IMR-90 (cell line): ENCODE data around the gene KDM5B. TPM values are rescaled to one million over a fixed set of nuclear protein-coding genes. Genes with fewer than 3 reads are reported as not detected.

Experiments
- ATAC-seq: fragments of 200-7000 bp; cut with Tn5 transposase; 2 replicates; pipeline ENCODE4 v1.9.1; 2020; ENCODE audit warnings: low read depth, mild to moderate bottlenecking, moderate library complexity
- BruUV-seq: library from RNA; stranded (reverse); fragments of 400-500 nt; replicated peaks from 2 replicates; lab custom pipeline; 2021; lab: Mats Ljungman, UMichigan
- CTCF ChIA-PET: fragments of 300-600 bp; formaldehyde crosslinking; extraction: SDS; loops from one replicate; lab custom pipeline; 2021; ENCODE audit warnings: antibody characterized with exemption; lab: Yijun Ruan, JAX
- POLR2A ChIA-PET: fragments of 300-600 bp; sonication (Branson Sonifier 250); formaldehyde crosslinking; loops from one replicate; lab custom pipeline; 2022; ENCODE audit warnings: antibody characterized with exemption; ENCODE audit not compliant: unreplicated experiment; lab: Charles Lee
- DNase-seq: peaks from one replicate; pipeline ENCODE4 v3.0.0; 2013
- H2AFZ ChIP-seq: replicated peaks from 2 replicates; pipeline ENCODE3; 2013; ENCODE audit warnings: low read length, mild to moderate bottlenecking; ENCODE audit not compliant: poor library complexity
- H2AK5ac ChIP-seq: 2 replicates; pipeline ENCODE4 v1.6.1; 2013; ENCODE audit warnings: low read depth, low read length, inconsistent platforms
- H2AK9ac ChIP-seq: replicated peaks from 2 replicates; pipeline ENCODE3; 2013; ENCODE audit warnings: mild to moderate bottlenecking, low read depth, low read length, moderate library complexity; ENCODE audit not compliant: poor library complexity
- H2BK120ac ChIP-seq: 2 replicates; pipeline ENCODE4 v1.6.1; 2013; ENCODE audit warnings: low read depth, low read length, inconsistent platforms
- H2BK15ac ChIP-seq: 3 replicates; pipeline ENCODE4 v1.6.1; 2013; ENCODE audit warnings: low read depth, low read length, inconsistent platforms
- H2BK20ac ChIP-seq: 2 replicates; pipeline ENCODE4 v1.6.1; 2013; ENCODE audit warnings: low read depth, mild to moderate bottlenecking, inconsistent platforms, low read length, moderate library complexity
- H2BK5ac ChIP-seq: 2 replicates; pipeline ENCODE4 v1.6.1; 2013; ENCODE audit warnings: mild to moderate bottlenecking, low read depth, low read length, inconsistent platforms; ENCODE audit not compliant: poor library complexity, severe bottlenecking
- H3K14ac ChIP-seq: replicated peaks from 2 replicates; pipeline ENCODE4 v1.6.1; 2013; ENCODE audit warnings: low read depth, low read length, inconsistent platforms
- H3K18ac ChIP-seq: 2 replicates; pipeline ENCODE4 v1.6.1; 2013; ENCODE audit warnings: low read depth, low read length, control low read depth
- H3K23ac ChIP-seq: 2 replicates; pipeline ENCODE4 v1.6.1; 2013; ENCODE audit warnings: low read depth, low read length, inconsistent platforms
- H3K27ac ChIP-seq: 2 replicates; pipeline ENCODE4 v1.5.1; 2013; ENCODE audit warnings: mild to moderate bottlenecking, control low read depth, low read length; ENCODE audit not compliant: insufficient read depth
- H3K27me3 ChIP-seq: 2 replicates; pipeline ENCODE4 v1.6.1; 2013; ENCODE audit warnings: low read length; ENCODE audit not compliant: control insufficient read depth, insufficient read depth
- H3K36me3 ChIP-seq: 2 replicates; pipeline ENCODE4 v1.6.1; 2013; ENCODE audit warnings: low read length, mixed read lengths; ENCODE audit not compliant: control insufficient read depth, insufficient read depth
- H3K4ac ChIP-seq: 2 replicates; pipeline ENCODE4 v1.6.1; 2013; ENCODE audit warnings: low read depth, low read length, inconsistent platforms
- H3K4me1 ChIP-seq: 2 replicates; pipeline ENCODE4 v1.6.1; 2013; ENCODE audit warnings: low read length, mixed read lengths; ENCODE audit not compliant: control insufficient read depth, insufficient read depth
- H3K4me2 ChIP-seq: 2 replicates; pipeline ENCODE4 v1.6.1; 2013; ENCODE audit warnings: low read depth, mild to moderate bottlenecking, control low read depth, low read length, moderate library complexity
- H3K4me3 ChIP-seq: 2 replicates; pipeline ENCODE4 v1.5.1; 2013; ENCODE audit warnings: low read depth, mild to moderate bottlenecking, control low read depth, low read length, moderate library complexity; ENCODE audit not compliant: insufficient read depth
- H3K56ac ChIP-seq: 2 replicates; pipeline ENCODE4 v1.6.1; 2013; ENCODE audit warnings: low read length, inconsistent platforms; ENCODE audit not compliant: insufficient read depth; ENCODE audit errors: extremely low read depth
- H3K79me1 ChIP-seq, 2 experiments: 2 replicates each; pipeline ENCODE4 v1.6.1; 2013; ENCODE audit warnings: low read length in 2 of 2, inconsistent platforms in 1 of 2, low read depth in 1 of 2
- H3K9ac ChIP-seq: 2 replicates; pipeline ENCODE4 v1.6.1; 2013; ENCODE audit warnings: low read depth, low read length, control low read depth
- H3K9me1 ChIP-seq: 2 replicates; pipeline ENCODE4 v1.6.1; 2013; ENCODE audit warnings: low read length, inconsistent platforms; ENCODE audit not compliant: insufficient read depth
- H3K9me3 ChIP-seq: 2 replicates; pipeline ENCODE4 v1.6.1; 2013; ENCODE audit warnings: low read length; ENCODE audit not compliant: control insufficient read depth, insufficient read depth
- H4K20me1 ChIP-seq: 2 replicates; pipeline ENCODE4 v1.6.1; 2013; ENCODE audit warnings: low read length, inconsistent platforms; ENCODE audit not compliant: insufficient read depth
- H4K5ac ChIP-seq: 2 replicates; pipeline ENCODE4 v1.6.1; 2013; ENCODE audit warnings: mild to moderate bottlenecking, low read depth, low read length, control low read depth
- H4K8ac ChIP-seq, 2 experiments: 2 replicates each; pipeline ENCODE4 v1.6.1; 2013; ENCODE audit warnings: low read depth in 2 of 2, low read length in 2 of 2, control low read depth in 1 of 2, inconsistent platforms in 1 of 2
- H4K91ac ChIP-seq: 2 replicates; pipeline ENCODE4 v1.6.1; 2013; ENCODE audit warnings: low read depth, low read length, inconsistent platforms; ENCODE audit not compliant: insufficient read depth
- BHLHE40 ChIP-seq: fragments of 150-350 bp; IDR thresholded peaks from 2 replicates; pipeline ENCODE4 v1.6.1; 2016; ENCODE audit warnings: mild to moderate bottlenecking, low read depth, low read length
- CHD1 ChIP-seq: IDR thresholded peaks from 2 replicates; pipeline ENCODE4 v1.6.1; 2012; ENCODE audit warnings: low read depth, low read length, improper control_type of control experiment
- FOS ChIP-seq: fragments of 150-350 bp; IDR thresholded peaks from 2 replicates; pipeline ENCODE4 v1.6.1; 2016; ENCODE audit warnings: low read depth, low read length
- MAFK ChIP-seq: IDR thresholded peaks from 2 replicates; pipeline ENCODE4 v1.6.1; 2012; ENCODE audit warnings: low read depth, low read length, improper control_type of control experiment
- MAZ ChIP-seq: IDR thresholded peaks from 2 replicates; pipeline ENCODE4 v1.6.1; 2012; ENCODE audit warnings: low read depth, mild to moderate bottlenecking, low read length, improper control_type of control experiment, moderate library complexity, borderline replicate concordance
- MXI1 ChIP-seq: IDR thresholded peaks from 2 replicates; pipeline ENCODE4 v1.6.1; 2012; ENCODE audit warnings: low read depth, mild to moderate bottlenecking, low read length, moderate library complexity, borderline replicate concordance
- POLR2A ChIP-seq: IDR thresholded peaks from 2 replicates; pipeline ENCODE4 v1.6.1; 2012; ENCODE audit warnings: mild to moderate bottlenecking, low read depth, low read length
- RAD21 ChIP-seq: IDR thresholded peaks from 2 replicates; pipeline ENCODE4 v1.6.1; 2012; ENCODE audit warnings: low read length, improper control_type of control experiment
- RCOR1 ChIP-seq: IDR thresholded peaks from 2 replicates; pipeline ENCODE4 v1.6.1; 2012; ENCODE audit warnings: mild to moderate bottlenecking, low read length, improper control_type of control experiment; ENCODE audit not compliant: insufficient replicate concordance
- RFX5 ChIP-seq: IDR thresholded peaks from 2 replicates; pipeline ENCODE4 v1.8.0; 2012; ENCODE audit warnings: low read depth, mild to moderate bottlenecking, low read length, moderate library complexity
- WGBS, 2 experiments: methylation state at CpG; one replicate each; pipeline versions ENCODE4 v1.1.5 to v1.1.7; 2013; ENCODE audit warnings: missing lambda C conversion rate in 2 of 2; ENCODE audit not compliant: insufficient read length in 1 of 2; ENCODE audit errors: extremely low coverage in 2 of 2; 5-methylcytosine and 5-hydroxymethylcytosine counted together
- dilution Hi-C: fragments of 300-500 bp; cut with HindIII; formaldehyde crosslinking; loops from one replicate; pipeline ENCODE4 v1.14.3; 2018; ENCODE audit warnings: low sequenced_read_pairs; ENCODE audit not compliant: unreplicated experiment
- in situ Hi-C: fragments of 300-500 bp; cut with MboI; formaldehyde crosslinking; loops from 3 replicates; pipeline ENCODE4 v1.14.3; 2019; ENCODE audit warnings: low sequenced_read_pairs, inconsistent platforms, mixed read lengths
- intact Hi-C: fragments of 100-400 bp; cut with micrococcal nuclease; formaldehyde crosslinking; loops from 2 replicates; pipeline ENCODE4 v1.10.0; 2022
- polyA plus RNA-seq, 3 experiments: library from polyadenylated mRNA; depleted of rRNA; stranded (reverse); fragments of >200 nt; gene quantifications; 2 replicates each; pipeline ENCODE4 v1.2.3, GENCODE V29; 2012; ENCODE audit warnings: low replicate concordance in 1 of 3
- total RNA-seq: library from RNA; depleted of rRNA; stranded (reverse); fragments of >200 nt; gene quantifications from 2 replicates; pipeline ENCODE4 v1.2.3, GENCODE V29; 2012
- TF ChIP-seq, protein P1 (sequence below): fragments of 150-350 bp; IDR thresholded peaks from 2 replicates; pipeline ENCODE4 v1.6.1; 2017; ENCODE audit warnings: mild to moderate bottlenecking, antibody characterized with exemption, low read length, low read depth
- TF ChIP-seq, protein P2 (sequence below): fragments of 150-350 bp; IDR thresholded peaks from 2 replicates; pipeline ENCODE4 v1.6.1; 2016; ENCODE audit warnings: low read depth, mild to moderate bottlenecking, low read length, moderate library complexity, borderline replicate concordance
- TF ChIP-seq, protein P3 (sequence below): conservative IDR thresholded peaks from 2 replicates; pipeline ENCODE4 v1.5.1; 2012; ENCODE audit warnings: mild to moderate bottlenecking, low read depth, low read length, improper control_type of control experiment

The KDM5B gene
- total and polyA plus RNA-seq, 2 of the 4 experiments (the other 2 are of a cell fraction): 28.8 to 82.1 TPM

GRCh38 chr1:202821467-202821866 lies 13.2 kb upstream of the KDM5B start:
- dilution Hi-C loops: no loop called here
- DNase-seq (peak; percentile 58), ATAC-seq (peak; percentile 91)
- ChIA-PET POLR2A (no interaction called here), CTCF (no interaction called here)
- intact Hi-C loops: no loop called here
- Histone ChIP-seq H2AFZ (no peak overlapping the region), H3K79me1 (no peaks in the 10 kb centered on the region), H3K27ac (no peak overlapping the region), H4K91ac (peak overlapping the region; percentile 8; the same call in 1 of the 2 replicates), H2BK5ac (peak overlapping the region; percentile 74), H2BK15ac (no peak overlapping the region), H3K9me3 (no peaks in the 10 kb centered on the region), H3K27me3 (peaks cover 31% of the 10 kb centered on the region), H3K4me3 (no peak overlapping the region), H3K18ac (peak overlapping the region; percentile 63; the same call in 1 of the 2 replicates), H3K14ac (0 out of 2 replicates have a peak overlapping the region, but pooled peaks have one; percentile 13), H4K8ac (peak overlapping the region; percentile 4 to 73; a peak in 3 of 4 replicates), H3K36me3 (no peaks in the 10 kb centered on the region), H2AK9ac (no peak overlapping the region), H3K9ac (no peak overlapping the region; the same call in 1 of the 2 replicates), H3K4ac (no peak overlapping the region), H2AK5ac (no peak overlapping the region), H3K4me2 (peak overlapping the region; percentile 31; the same call in 1 of the 2 replicates), H4K5ac (peak overlapping the region; percentile 39; the same call in 1 of the 2 replicates), H3K9me1 (no peaks in the 10 kb centered on the region), H2BK120ac (peak overlapping the region; percentile 63), H3K23ac (peak overlapping the region; percentile 12; the same call in 1 of the 2 replicates), H2BK20ac (peak overlapping the region; percentile 72; the same call in 1 of the 2 replicates), H3K4me1 (no peaks in the 10 kb centered on the region), H4K20me1 (no peaks in the 10 kb centered on the region), H3K56ac (no peak overlapping the region)
- in situ Hi-C loops: no loop called here
- no peak for TF ChIP-seq RAD21
- no peak for TF ChIP-seq MXI1
- no peak for TF ChIP-seq FOS
- TF ChIP-seq, protein P1, sequence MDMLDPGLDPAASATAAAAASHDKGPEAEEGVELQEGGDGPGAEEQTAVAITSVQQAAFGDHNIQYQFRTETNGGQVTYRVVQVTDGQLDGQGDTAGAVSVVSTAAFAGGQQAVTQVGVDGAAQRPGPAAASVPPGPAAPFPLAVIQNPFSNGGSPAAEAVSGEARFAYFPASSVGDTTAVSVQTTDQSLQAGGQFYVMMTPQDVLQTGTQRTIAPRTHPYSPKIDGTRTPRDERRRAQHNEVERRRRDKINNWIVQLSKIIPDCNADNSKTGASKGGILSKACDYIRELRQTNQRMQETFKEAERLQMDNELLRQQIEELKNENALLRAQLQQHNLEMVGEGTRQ: no peak
- no peak for TF ChIP-seq RFX5
- TF ChIP-seq, protein P2, sequence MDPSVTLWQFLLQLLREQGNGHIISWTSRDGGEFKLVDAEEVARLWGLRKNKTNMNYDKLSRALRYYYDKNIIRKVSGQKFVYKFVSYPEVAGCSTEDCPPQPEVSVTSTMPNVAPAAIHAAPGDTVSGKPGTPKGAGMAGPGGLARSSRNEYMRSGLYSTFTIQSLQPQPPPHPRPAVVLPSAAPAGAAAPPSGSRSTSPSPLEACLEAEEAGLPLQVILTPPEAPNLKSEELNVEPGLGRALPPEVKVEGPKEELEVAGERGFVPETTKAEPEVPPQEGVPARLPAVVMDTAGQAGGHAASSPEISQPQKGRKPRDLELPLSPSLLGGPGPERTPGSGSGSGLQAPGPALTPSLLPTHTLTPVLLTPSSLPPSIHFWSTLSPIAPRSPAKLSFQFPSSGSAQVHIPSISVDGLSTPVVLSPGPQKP: no peak
- TF ChIP-seq CHD1: no peak
- TF ChIP-seq, protein P3, sequence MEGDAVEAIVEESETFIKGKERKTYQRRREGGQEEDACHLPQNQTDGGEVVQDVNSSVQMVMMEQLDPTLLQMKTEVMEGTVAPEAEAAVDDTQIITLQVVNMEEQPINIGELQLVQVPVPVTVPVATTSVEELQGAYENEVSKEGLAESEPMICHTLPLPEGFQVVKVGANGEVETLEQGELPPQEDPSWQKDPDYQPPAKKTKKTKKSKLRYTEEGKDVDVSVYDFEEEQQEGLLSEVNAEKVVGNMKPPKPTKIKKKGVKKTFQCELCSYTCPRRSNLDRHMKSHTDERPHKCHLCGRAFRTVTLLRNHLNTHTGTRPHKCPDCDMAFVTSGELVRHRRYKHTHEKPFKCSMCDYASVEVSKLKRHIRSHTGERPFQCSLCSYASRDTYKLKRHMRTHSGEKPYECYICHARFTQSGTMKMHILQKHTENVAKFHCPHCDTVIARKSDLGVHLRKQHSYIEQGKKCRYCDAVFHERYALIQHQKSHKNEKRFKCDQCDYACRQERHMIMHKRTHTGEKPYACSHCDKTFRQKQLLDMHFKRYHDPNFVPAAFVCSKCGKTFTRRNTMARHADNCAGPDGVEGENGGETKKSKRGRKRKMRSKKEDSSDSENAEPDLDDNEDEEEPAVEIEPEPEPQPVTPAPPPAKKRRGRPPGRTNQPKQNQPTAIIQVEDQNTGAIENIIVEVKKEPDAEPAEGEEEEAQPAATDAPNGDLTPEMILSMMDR: no peak
- no peak; the same call in 1 of the 2 replicates for TF ChIP-seq MAFK
- TF ChIP-seq BHLHE40: no peak
- TF ChIP-seq MAZ: no peak
- TF ChIP-seq RCOR1: no peak
- no peak for TF ChIP-seq POLR2A
- WGBS, 2 experiments: no CpG with 5 or more reads among the region's 2 CpGs
- BruUV-seq: no TSS peak
